HepG2 (cell line): ENCODE results near the gene GPR31. TPM values are rescaled to one million over a fixed set of nuclear protein-coding genes. Genes with fewer than 3 reads are reported as not detected.
A peak's percentile ranks its signal among the peaks of the same experiment; 100 is the strongest.

Experiments used
- CCAR2 ChIP-seq: fragments of 200-400 bp; formaldehyde crosslinking; optimal IDR thresholded peaks from 2 replicates; pipeline ENCODE3; 2018; ENCODE audit warnings: low read depth, mild to moderate bottlenecking, low read length, moderate library complexity
- CSRNP2 ChIP-seq: sonication (generic); formaldehyde crosslinking; conservative IDR thresholded peaks from 2 replicates; pipeline ENCODE4 v1.8.0; 2022; ENCODE audit warnings: low read depth, missing genetic modification reagents
- IRF2 ChIP-seq: IDR thresholded peaks from 2 replicates; pipeline ENCODE4 v1.6.1; 2018; ENCODE audit warnings: missing genetic modification reagents, missing compliant biosample characterization
- MYNN ChIP-seq: sonication (generic); formaldehyde crosslinking; IDR thresholded peaks from 2 replicates; pipeline ENCODE4 v1.4.0; 2020; ENCODE audit warnings: mild to moderate bottlenecking, low read depth, missing genetic modification reagents
- NFATC3 ChIP-seq: sonication (generic); formaldehyde crosslinking; IDR thresholded peaks from 2 replicates; pipeline ENCODE4 v1.5.1; 2020; ENCODE audit warnings: mild to moderate bottlenecking, missing genetic modification reagents
- SMYD3 ChIP-seq: sonication (generic); formaldehyde crosslinking; IDR thresholded peaks from 2 replicates; pipeline ENCODE4 v1.8.1; 2023; ENCODE audit warnings: mild to moderate bottlenecking, missing genetic modification reagents
- SOX6 ChIP-seq, 2 experiments: fragments of 450-650 bp in 1 of 2; sonication (generic) in 1 of 2; formaldehyde crosslinking in 1 of 2; IDR thresholded peaks; 2 replicates each; pipeline versions ENCODE4 v1.4.0 to v1.6.1; 2017 to 2020; ENCODE audit warnings: antibody characterized with exemption in 1 of 2, mild to moderate bottlenecking in 1 of 2, missing genetic modification reagents in 1 of 2
- SP1 ChIP-seq, 2 experiments: fragments of 450-650 bp in 1 of 2; sonication (generic) in 1 of 2; formaldehyde crosslinking in 1 of 2; IDR thresholded peaks; 2 replicates each; pipeline versions ENCODE4 v1.4.0 to v1.6.1; 2016 to 2020; ENCODE audit warnings: missing genetic modification reagents in 1 of 2
- SP4 ChIP-seq: sonication (generic); formaldehyde crosslinking; IDR thresholded peaks from 2 replicates; pipeline ENCODE4 v1.8.1; 2023; ENCODE audit warnings: mild to moderate bottlenecking, missing genetic modification reagents
- SRSF4 ChIP-seq: fragments of 200-400 bp; formaldehyde crosslinking; IDR thresholded peaks from one replicate; pipeline ENCODE4 v1.6.1; 2018; ENCODE audit warnings: mild to moderate bottlenecking, low read depth, low read length, moderate library complexity; ENCODE audit not compliant: poor library complexity, severe bottlenecking
- TMF1 ChIP-seq: sonication (generic); formaldehyde crosslinking; IDR thresholded peaks from 2 replicates; pipeline ENCODE4 v1.8.1; 2022; ENCODE audit warnings: low read depth, missing genetic modification reagents
- TP53 ChIP-seq: sonication (generic); formaldehyde crosslinking; conservative IDR thresholded peaks from 2 replicates; pipeline ENCODE4 v1.4.0; 2020; ENCODE audit warnings: missing genetic modification reagents
- ZBTB42 ChIP-seq: sonication (generic); formaldehyde crosslinking; IDR thresholded peaks from 2 replicates; pipeline ENCODE4 v1.5.0; 2020; ENCODE audit warnings: mild to moderate bottlenecking, missing genetic modification reagents
- ZNF44 ChIP-seq: sonication (generic); formaldehyde crosslinking; IDR thresholded peaks from 2 replicates; pipeline ENCODE4 v1.5.1; 2020; ENCODE audit warnings: mild to moderate bottlenecking, missing genetic modification reagents
- ZNF550 ChIP-seq: sonication (generic); formaldehyde crosslinking; IDR thresholded peaks from 2 replicates; pipeline ENCODE4 v1.4.0; 2020; ENCODE audit warnings: mild to moderate bottlenecking, missing genetic modification reagents, borderline replicate concordance
- polyA plus RNA-seq, 8 experiments: library from polyadenylated mRNA; depleted of rRNA in 3 of 8; stranded (reverse) in 7 of 8; unstranded in 1 of 8; fragments of >200 nt; fragmentation: Illumina TruSeq in 4 of 8; extraction: Trizol in 4 of 8; gene quantifications; 2 replicates each; pipeline versions ENCODE4 v1.2.1 to v1.2.3, GENCODE V29; 2011 to 2016; ENCODE audit warnings: low read depth in 4 of 8, missing spikeins in 1 of 8, mixed read lengths in 1 of 8; ENCODE audit not compliant: insufficient read depth in 1 of 8
- total RNA-seq, 5 experiments: library from RNA; depleted of rRNA; stranded (reverse); fragments of >200 nt; fragmentation: Illumina TruSeq; extraction: Trizol; gene quantifications; 2 replicates each; pipeline ENCODE4 v1.2.3, GENCODE V29; 2016; ENCODE audit warnings: low read depth in 1 of 5
- TF ChIP-seq, protein P1 (sequence below), 2 experiments: sonication (generic) in 1 of 2; formaldehyde crosslinking in 1 of 2; IDR thresholded peaks; 2 replicates each; pipeline versions ENCODE4 v1.4.0 to v1.6.1; 2016 to 2020; ENCODE audit warnings: borderline replicate concordance in 1 of 2, low read depth in 1 of 2, mild to moderate bottlenecking in 1 of 2, missing genetic modification reagents in 1 of 2
- TF ChIP-seq, protein P2 (sequence below): sonication (generic); formaldehyde crosslinking; IDR thresholded peaks from 2 replicates; pipeline ENCODE4 v1.5.1; 2020; ENCODE audit warnings: mild to moderate bottlenecking, missing genetic modification reagents, moderate library complexity

GPR31 gene
- total and polyA plus RNA-seq, 2 of the 13 experiments (the other 11 are each of a cell fraction or from before 2014, with no cell fraction given): not detected

GRCh38 chr6:167130712-167131684 lies 26.8 kb downstream of the GPR31 start (continued):
- TF ChIP-seq, protein P1, sequence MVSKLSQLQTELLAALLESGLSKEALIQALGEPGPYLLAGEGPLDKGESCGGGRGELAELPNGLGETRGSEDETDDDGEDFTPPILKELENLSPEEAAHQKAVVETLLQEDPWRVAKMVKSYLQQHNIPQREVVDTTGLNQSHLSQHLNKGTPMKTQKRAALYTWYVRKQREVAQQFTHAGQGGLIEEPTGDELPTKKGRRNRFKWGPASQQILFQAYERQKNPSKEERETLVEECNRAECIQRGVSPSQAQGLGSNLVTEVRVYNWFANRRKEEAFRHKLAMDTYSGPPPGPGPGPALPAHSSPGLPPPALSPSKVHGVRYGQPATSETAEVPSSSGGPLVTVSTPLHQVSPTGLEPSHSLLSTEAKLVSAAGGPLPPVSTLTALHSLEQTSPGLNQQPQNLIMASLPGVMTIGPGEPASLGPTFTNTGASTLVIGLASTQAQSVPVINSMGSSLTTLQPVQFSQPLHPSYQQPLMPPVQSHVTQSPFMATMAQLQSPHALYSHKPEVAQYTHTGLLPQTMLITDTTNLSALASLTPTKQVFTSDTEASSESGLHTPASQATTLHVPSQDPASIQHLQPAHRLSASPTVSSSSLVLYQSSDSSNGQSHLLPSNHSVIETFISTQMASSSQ (IDR thresholded peaks at IDR 0.05; ENCODE audit: low read depth): 0 out of 2 replicates have a peak, but pooled peaks have one; percentile 46
- TF ChIP-seq, protein P1 (CRISPR knock-in tag; IDR thresholded peaks at IDR 0.05; ENCODE audit: borderline replicate concordance): no peak
- TF ChIP-seq NFATC3: no peak; the same call in 1 of the 2 replicates
- TF ChIP-seq MYNN: peak; percentile 60; the same call in 1 of the 2 replicates
- TF ChIP-seq SRSF4: no peak
- no peak for TF ChIP-seq SOX6 (IDR thresholded peaks at IDR 0.05)
- TF ChIP-seq SOX6 (CRISPR knock-in tag; IDR thresholded peaks at IDR 0.05): peak; percentile 85
- no peak for TF ChIP-seq ZNF44 (CRISPR knock-in tag)
- TF ChIP-seq SMYD3 (CRISPR knock-in tag): 0 out of 2 replicates have a peak, but pooled peaks have one; percentile 28
- no peak for TF ChIP-seq CSRNP2 (CRISPR knock-in tag)
- no peak for TF ChIP-seq SP1 (IDR thresholded peaks at IDR 0.05)
- TF ChIP-seq SP1 (CRISPR knock-in tag; IDR thresholded peaks at IDR 0.05): no peak
- TF ChIP-seq IRF2 (CRISPR knock-in tag): peak; percentile 83
- TF ChIP-seq SP4: peak; percentile 65; the same call in 1 of the 2 replicates
- TF ChIP-seq, protein P2, sequence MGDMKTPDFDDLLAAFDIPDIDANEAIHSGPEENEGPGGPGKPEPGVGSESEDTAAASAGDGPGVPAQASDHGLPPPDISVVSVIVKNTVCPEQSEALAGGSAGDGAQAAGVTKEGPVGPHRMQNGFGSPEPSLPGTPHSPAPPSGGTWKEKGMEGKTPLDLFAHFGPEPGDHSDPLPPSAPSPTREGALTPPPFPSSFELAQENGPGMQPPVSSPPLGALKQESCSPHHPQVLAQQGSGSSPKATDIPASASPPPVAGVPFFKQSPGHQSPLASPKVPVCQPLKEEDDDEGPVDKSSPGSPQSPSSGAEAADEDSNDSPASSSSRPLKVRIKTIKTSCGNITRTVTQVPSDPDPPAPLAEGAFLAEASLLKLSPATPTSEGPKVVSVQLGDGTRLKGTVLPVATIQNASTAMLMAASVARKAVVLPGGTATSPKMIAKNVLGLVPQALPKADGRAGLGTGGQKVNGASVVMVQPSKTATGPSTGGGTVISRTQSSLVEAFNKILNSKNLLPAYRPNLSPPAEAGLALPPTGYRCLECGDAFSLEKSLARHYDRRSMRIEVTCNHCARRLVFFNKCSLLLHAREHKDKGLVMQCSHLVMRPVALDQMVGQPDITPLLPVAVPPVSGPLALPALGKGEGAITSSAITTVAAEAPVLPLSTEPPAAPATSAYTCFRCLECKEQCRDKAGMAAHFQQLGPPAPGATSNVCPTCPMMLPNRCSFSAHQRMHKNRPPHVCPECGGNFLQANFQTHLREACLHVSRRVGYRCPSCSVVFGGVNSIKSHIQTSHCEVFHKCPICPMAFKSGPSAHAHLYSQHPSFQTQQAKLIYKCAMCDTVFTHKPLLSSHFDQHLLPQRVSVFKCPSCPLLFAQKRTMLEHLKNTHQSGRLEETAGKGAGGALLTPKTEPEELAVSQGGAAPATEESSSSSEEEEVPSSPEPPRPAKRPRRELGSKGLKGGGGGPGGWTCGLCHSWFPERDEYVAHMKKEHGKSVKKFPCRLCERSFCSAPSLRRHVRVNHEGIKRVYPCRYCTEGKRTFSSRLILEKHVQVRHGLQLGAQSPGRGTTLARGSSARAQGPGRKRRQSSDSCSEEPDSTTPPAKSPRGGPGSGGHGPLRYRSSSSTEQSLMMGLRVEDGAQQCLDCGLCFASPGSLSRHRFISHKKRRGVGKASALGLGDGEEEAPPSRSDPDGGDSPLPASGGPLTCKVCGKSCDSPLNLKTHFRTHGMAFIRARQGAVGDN (CRISPR knock-in tag): peak; percentile 98
- TF ChIP-seq ZBTB42: 0 out of 2 replicates have a peak, but pooled peaks have one; percentile 30
- TF ChIP-seq TP53 (CRISPR knock-in tag): no peak
- no peak for TF ChIP-seq TMF1 (CRISPR knock-in tag)
- TF ChIP-seq ZNF550: no peak
- TF ChIP-seq CCAR2: no peak
